Endothelial cell of umbilical vein (primary cell): ENCODE data around the gene EXOC6B.

Experiments used
- EZH2 ChIP-seq: IDR thresholded peaks from 2 replicates; pipeline ENCODE4 v1.6.1; 2012; ENCODE audit warnings: borderline replicate concordance, low read depth, mild to moderate bottlenecking, moderate library complexity, low read length, inconsistent platforms; ENCODE audit not compliant: severe bottlenecking
- FOS ChIP-seq: IDR thresholded peaks from 2 replicates; pipeline ENCODE4 v1.6.1; 2011; ENCODE audit warnings: mild to moderate bottlenecking, low read length, moderate library complexity, borderline replicate concordance; ENCODE audit not compliant: insufficient read depth
- GATA2 ChIP-seq: IDR thresholded peaks from 2 replicates; pipeline ENCODE4 v1.7.0; 2011; ENCODE audit warnings: low read depth, mild to moderate bottlenecking, moderate library complexity, mixed read lengths, low read length; ENCODE audit not compliant: insufficient read length, insufficient read depth
- JUN ChIP-seq: IDR thresholded peaks from 2 replicates; pipeline ENCODE4 v1.6.1; 2011; ENCODE audit warnings: borderline replicate concordance, low read depth; ENCODE audit not compliant: insufficient read length, insufficient read depth
- MYC ChIP-seq: IDR thresholded peaks from one replicate; pipeline ENCODE4 v1.6.1; 2011; ENCODE audit warnings: mild to moderate bottlenecking, low read depth, low read length
- POLR2A ChIP-seq: IDR thresholded peaks from 2 replicates; pipeline ENCODE4 v1.6.1; 2012; ENCODE audit warnings: low read depth, mild to moderate bottlenecking, control low read depth, low read length
- POLR2AphosphoS5 ChIP-seq: IDR thresholded peaks from 2 replicates; pipeline ENCODE4 v1.6.1; 2012; ENCODE audit warnings: low read depth, mild to moderate bottlenecking, control low read depth, low read length, moderate library complexity; ENCODE audit not compliant: insufficient read depth
- TF ChIP-seq, protein P1 (sequence below), 2 donors: IDR thresholded peaks; 1 replicate in 1 of 2; 2 replicates in 1 of 2; pipeline ENCODE4 v1.5.1; 2011; ENCODE audit warnings: low read length in 2 of 2, mild to moderate bottlenecking in 2 of 2, moderate library complexity in 2 of 2, control low read depth in 1 of 2, inconsistent platforms in 1 of 2, low read depth in 1 of 2; ENCODE audit not compliant: insufficient read depth in 1 of 2; ENCODE audit errors: extremely low read depth in 1 of 2
- TF ChIP-seq, protein P2 (sequence below): IDR thresholded peaks from 2 replicates; pipeline ENCODE4 v1.6.1; 2011; ENCODE audit not compliant: insufficient read depth, insufficient read length

DNA sequence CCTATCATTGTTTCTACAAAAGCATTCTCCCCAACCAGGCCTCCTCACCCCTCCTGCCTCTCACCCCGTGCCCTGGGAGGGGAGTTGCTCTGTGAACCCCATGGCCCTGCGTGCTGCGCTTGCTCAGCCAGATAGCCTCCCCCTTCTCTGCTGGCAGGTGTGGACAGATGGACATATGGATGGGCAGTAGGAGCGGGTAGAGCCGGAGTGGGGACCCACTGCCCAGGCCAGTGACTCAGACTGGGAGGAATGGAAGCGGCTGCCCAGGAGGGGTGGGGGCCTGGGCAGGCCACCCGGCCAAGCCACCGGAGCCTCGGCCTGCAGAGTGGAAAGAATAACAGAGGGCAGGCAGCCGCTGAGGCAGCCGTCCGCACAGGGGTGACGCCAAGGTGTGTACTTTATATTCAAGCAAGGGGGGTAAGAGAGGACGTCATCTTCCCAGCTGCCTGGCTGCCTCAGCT is 686.9 kb downstream of the EXOC6B start:
- TF ChIP-seq, protein P1, sequence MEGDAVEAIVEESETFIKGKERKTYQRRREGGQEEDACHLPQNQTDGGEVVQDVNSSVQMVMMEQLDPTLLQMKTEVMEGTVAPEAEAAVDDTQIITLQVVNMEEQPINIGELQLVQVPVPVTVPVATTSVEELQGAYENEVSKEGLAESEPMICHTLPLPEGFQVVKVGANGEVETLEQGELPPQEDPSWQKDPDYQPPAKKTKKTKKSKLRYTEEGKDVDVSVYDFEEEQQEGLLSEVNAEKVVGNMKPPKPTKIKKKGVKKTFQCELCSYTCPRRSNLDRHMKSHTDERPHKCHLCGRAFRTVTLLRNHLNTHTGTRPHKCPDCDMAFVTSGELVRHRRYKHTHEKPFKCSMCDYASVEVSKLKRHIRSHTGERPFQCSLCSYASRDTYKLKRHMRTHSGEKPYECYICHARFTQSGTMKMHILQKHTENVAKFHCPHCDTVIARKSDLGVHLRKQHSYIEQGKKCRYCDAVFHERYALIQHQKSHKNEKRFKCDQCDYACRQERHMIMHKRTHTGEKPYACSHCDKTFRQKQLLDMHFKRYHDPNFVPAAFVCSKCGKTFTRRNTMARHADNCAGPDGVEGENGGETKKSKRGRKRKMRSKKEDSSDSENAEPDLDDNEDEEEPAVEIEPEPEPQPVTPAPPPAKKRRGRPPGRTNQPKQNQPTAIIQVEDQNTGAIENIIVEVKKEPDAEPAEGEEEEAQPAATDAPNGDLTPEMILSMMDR (IDR thresholded peaks at IDR 0.05; ENCODE audit: extremely low read depth in 1 of 2, insufficient read depth in 1 of 2, low read depth in 1 of 2, low read length in 2 of 2) = no peak
- no peak for TF ChIP-seq MYC
- TF ChIP-seq POLR2A = no peak
- no peak for TF ChIP-seq POLR2AphosphoS5
- TF ChIP-seq EZH2 = no peak
- TF ChIP-seq, protein P2, sequence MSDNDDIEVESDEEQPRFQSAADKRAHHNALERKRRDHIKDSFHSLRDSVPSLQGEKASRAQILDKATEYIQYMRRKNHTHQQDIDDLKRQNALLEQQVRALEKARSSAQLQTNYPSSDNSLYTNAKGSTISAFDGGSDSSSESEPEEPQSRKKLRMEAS = no peak
- no peak for TF ChIP-seq GATA2
- no peak for TF ChIP-seq JUN
- TF ChIP-seq FOS = no peak
